Colonic mucosa (tissue), 4 donors: ENCODE data around the gene MTX1. TPM values are rescaled to one million over a fixed set of nuclear protein-coding genes. Genes with fewer than 3 reads are reported as not detected.

ENCODE experiments used
- DNase-seq: peaks from one replicate; pipeline ENCODE4 v3.0.0-alpha.2; 2020
- H3K27ac ChIP-seq: fragments of 200-600 bp; one replicate; pipeline ENCODE4 v1.8.0; 2021
- H3K27me3 ChIP-seq: fragments of 200-600 bp; one replicate; pipeline ENCODE4 v1.8.0; 2021
- H3K36me3 ChIP-seq: fragments of 200-600 bp; one replicate; pipeline ENCODE4 v1.8.0; 2021
- H3K4me1 ChIP-seq: fragments of 200-600 bp; one replicate; pipeline ENCODE4 v1.8.0; 2021; ENCODE audit warnings: mild to moderate bottlenecking
- H3K4me3 ChIP-seq: fragments of 200-600 bp; one replicate; pipeline ENCODE4 v1.8.0; 2021
- H3K9ac ChIP-seq, 2 donors: one replicate each; pipeline ENCODE4 v1.7.0; 2013; ENCODE audit warnings: control low read depth in 2 of 2, low read depth in 2 of 2, low read length in 2 of 2
- H3K9me3 ChIP-seq: fragments of 200-600 bp; one replicate; pipeline ENCODE4 v1.8.0; 2021
- intact Hi-C: fragments of 100-400 bp; cut with DNase I; formaldehyde crosslinking; loops from one replicate; pipeline ENCODE4 v1.14.1; 2022
- total RNA-seq, 2 donors: library from RNA; stranded (reverse); fragmentation: NEBNext Ultra II Directional in 1 of 2; extraction: Animal tissue kit (Norgen Biotek cat#: 25700) in 1 of 2; gene quantifications; one replicate each; pipeline ENCODE4 v1.2.1, GENCODE V29; 2021
- TF ChIP-seq, protein P1 (sequence below): fragments of 200-600 bp; IDR thresholded peaks from one replicate; pipeline ENCODE4 v1.8.0; 2022; ENCODE audit warnings: antibody characterized with exemption, mild to moderate bottlenecking
- donor health status: healthy.
- donor health status: DM: no; HTN: no; CAD: no.
- donor health status: DM: no; HTN: no; CAD: no.

The MTX1 gene
- total RNA-seq, 2 donors from 2014 or later, result 37.5 to 55.8 TPM

GRCh38 chr1:155200920-155201319, 7.6 kb upstream of the MTX1 start:
- H3K27me3 ChIP-seq, result no peaks in the 10 kb centered on the region
- no peak overlapping the region for H3K27ac ChIP-seq
- H3K4me3 ChIP-seq, result no peak overlapping the region
- TF ChIP-seq, protein P1, sequence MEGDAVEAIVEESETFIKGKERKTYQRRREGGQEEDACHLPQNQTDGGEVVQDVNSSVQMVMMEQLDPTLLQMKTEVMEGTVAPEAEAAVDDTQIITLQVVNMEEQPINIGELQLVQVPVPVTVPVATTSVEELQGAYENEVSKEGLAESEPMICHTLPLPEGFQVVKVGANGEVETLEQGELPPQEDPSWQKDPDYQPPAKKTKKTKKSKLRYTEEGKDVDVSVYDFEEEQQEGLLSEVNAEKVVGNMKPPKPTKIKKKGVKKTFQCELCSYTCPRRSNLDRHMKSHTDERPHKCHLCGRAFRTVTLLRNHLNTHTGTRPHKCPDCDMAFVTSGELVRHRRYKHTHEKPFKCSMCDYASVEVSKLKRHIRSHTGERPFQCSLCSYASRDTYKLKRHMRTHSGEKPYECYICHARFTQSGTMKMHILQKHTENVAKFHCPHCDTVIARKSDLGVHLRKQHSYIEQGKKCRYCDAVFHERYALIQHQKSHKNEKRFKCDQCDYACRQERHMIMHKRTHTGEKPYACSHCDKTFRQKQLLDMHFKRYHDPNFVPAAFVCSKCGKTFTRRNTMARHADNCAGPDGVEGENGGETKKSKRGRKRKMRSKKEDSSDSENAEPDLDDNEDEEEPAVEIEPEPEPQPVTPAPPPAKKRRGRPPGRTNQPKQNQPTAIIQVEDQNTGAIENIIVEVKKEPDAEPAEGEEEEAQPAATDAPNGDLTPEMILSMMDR, result no peak
- no peaks in the 10 kb centered on the region for H3K4me1 ChIP-seq
- H3K9ac ChIP-seq, result no peak overlapping the region
- H3K9me3 ChIP-seq, result no peaks in the 10 kb centered on the region
- no peaks in the 10 kb centered on the region for H3K36me3 ChIP-seq
- no peak for DNase-seq
- intact Hi-C loops, result no loop called here

- H3K27ac ChIP-seq, result no peak overlapping the region
- H3K9me3 ChIP-seq, result no peaks in the 10 kb centered on the region
- H3K4me1 ChIP-seq, result peaks cover 4% of the 10 kb centered on the region
- TF ChIP-seq, protein P1, result no peak
- no peak overlapping the region for H3K9ac ChIP-seq
- DNase-seq, result no peak
- no peaks in the 10 kb centered on the region for H3K36me3 ChIP-seq
- no peak overlapping the region for H3K4me3 ChIP-seq
- intact Hi-C loops, result no loop called here
- no peaks in the 10 kb centered on the region for H3K27me3 ChIP-seq
Measured at GRCh38 chr1:155202198-155202597, 6.3 kb upstream of the MTX1 start.

DNA sequence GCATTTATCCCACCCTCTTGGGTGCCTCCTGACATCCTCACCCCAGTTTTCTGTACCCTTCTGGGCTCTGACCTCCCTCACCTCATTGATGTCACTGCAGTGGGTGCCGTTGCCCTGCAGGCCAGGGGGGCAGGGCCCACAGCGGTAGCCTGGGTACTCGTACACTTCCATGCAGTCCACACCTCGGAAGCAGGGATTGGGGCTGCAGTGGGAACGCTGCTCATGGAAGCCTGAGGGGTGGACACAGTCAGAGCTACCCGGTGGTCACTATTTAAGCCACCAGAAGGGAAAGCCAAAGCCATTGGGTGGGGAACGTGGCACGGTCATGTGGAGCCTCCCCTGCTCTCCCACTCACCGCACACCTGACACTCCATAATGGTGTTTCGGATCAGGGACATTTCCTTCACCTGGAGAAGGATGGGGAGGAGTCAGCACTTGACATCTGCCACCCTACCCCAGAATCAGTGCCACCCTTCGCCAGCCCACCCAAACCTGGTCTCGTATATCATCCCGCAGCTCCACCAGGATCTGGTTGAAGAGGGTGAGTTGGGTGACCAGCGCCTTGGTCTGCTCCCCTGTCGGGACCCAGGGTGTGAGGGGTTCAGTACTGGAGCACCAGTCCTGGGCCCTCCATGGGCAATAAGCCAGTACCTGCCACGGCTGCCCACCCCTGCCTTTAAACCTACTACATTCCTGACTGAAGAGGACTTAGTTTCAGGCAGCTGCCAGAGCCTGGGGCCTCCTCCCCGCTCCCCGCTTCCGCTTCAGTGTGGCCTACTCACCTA, 5.6 kb upstream of the MTX1 start:
- Histone ChIP-seq H3K36me3 (no peaks in the 10 kb centered on the region), H3K27me3 (no peaks in the 10 kb centered on the region), H3K4me1 (peaks cover 7% of the 10 kb centered on the region), H3K9ac (no peak overlapping the region), H3K27ac (no peak overlapping the region), H3K4me3 (no peak overlapping the region), H3K9me3 (no peaks in the 10 kb centered on the region)
- TF ChIP-seq, protein P1, result no peak
- intact Hi-C loops, result no loop called here
- DNase-seq, result no peak

DNA sequence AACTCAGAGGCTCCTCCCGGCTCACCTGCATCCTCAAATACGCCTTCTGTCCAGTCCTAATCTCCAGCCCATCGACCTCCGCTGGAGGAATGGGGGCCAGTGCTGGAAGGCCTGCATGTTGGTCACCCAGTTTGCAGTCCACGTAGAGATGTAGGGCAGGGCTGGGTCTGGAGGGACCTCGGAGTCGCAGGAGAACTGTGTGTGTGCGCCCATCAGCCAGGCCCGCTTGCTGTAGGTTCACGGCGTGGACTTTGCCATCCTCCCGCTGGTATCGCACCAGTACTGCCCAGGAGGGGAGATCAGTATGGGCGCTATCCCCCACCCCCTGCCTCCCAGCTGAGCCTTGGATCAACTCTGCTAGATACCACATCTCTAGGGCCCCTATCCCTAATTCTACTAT, 3.5 kb upstream of the MTX1 start:
- intact Hi-C loops, result no loop called here
- Histone ChIP-seq H3K4me1 (peaks cover 13% of the 10 kb centered on the region), H3K27me3 (no peaks in the 10 kb centered on the region), H3K27ac (no peak overlapping the region), H3K36me3 (no peaks in the 10 kb centered on the region), H3K4me3 (no peak overlapping the region), H3K9me3 (no peaks in the 10 kb centered on the region), H3K9ac (no peak overlapping the region)
- DNase-seq, result no peak
- TF ChIP-seq, protein P1, result no peak

DNA sequence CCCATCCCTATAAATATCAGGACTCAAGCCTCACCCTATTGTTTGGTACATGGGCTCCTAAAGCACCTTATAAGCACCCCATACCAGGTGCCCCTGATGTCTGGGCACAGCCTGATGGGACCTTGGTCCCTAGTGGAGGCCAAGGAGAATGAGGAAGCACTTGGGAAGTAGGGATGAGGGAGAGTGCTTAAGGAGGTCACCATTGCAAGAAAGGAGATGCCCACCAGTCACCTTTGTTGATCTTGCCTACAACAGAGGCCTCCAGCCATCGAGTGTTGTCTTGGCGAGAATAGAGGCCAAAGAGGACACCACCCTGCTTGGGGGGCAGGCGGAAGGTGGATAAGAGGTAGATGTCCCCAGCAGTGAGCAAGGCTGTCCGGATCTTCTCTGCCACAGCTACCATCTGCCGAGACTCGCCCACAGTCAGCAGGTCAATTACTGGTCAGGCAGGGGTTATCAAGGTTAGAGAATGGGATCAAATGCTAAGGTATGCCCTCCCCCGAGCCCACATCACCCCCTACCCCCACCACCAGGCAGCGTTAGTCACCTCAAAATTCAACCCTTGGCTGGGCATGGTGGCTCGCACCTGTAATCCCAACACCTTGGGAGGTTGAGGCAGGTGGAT, 2.4 kb upstream of the MTX1 start:
- no peak overlapping the region for H3K27ac ChIP-seq
- H3K4me3 ChIP-seq, result no peak overlapping the region
- H3K9ac ChIP-seq, result no peak overlapping the region
- intact Hi-C loops, result no loop called here
- no peaks in the 10 kb centered on the region for H3K9me3 ChIP-seq
- TF ChIP-seq, protein P1, result no peak
- peaks cover 13% of the 10 kb centered on the region for H3K4me1 ChIP-seq
- H3K27me3 ChIP-seq, result no peaks in the 10 kb centered on the region
- DNase-seq, result no peak
- no peaks in the 10 kb centered on the region for H3K36me3 ChIP-seq
